SK-N-SH (cell line): ENCODE results near the gene ROMO1. TPM values are rescaled to one million over a fixed set of nuclear protein-coding genes. Genes with fewer than 3 reads are reported as not detected.

ENCODE experiments used
- CTCF ChIA-PET: fragments of 300-600, 350-600 bp; formaldehyde crosslinking; extraction: SDS; loops from one replicate; lab custom pipeline; 2021; lab: Yijun Ruan, JAX
- POLR2A ChIA-PET: fragments of 350-600 bp; sonication (Branson Sonifier 250); formaldehyde crosslinking; extraction: SDS; loops from one replicate; lab custom pipeline; 2020; ENCODE audit warnings: antibody characterized with exemption, inconsistent platforms; lab: Yijun Ruan, JAX
- DNase-seq: peaks from one replicate; pipeline ENCODE4 v3.0.0; 2012
- H2AFZ ChIP-seq: fragments of 200-600 bp; sonication (generic); 2 replicates; pipeline ENCODE4 v1.8.1; 2016; ENCODE audit warnings: antibody characterized with exemption, mild to moderate bottlenecking, low read depth
- H3F3A ChIP-seq: fragments of 200-600 bp; sonication (generic); replicated peaks from 2 replicates; pipeline ENCODE3; 2016; ENCODE audit warnings: antibody characterized with exemption, mild to moderate bottlenecking; ENCODE audit not compliant: insufficient read depth
- H3K27ac ChIP-seq, 2 experiments: fragments of 200-500 bp in 1 of 2; fragments of 200-600 bp in 1 of 2; sonication (Bioruptor generic) in 1 of 2; sonication (generic), shearing (Covaris generic) in 1 of 2; 2 replicates each; pipeline versions ENCODE4 v1.5.1 to v1.6.1; 2014 to 2016; ENCODE audit warnings: low read depth in 2 of 2, inconsistent platforms in 1 of 2, low read length in 1 of 2, mild to moderate bottlenecking in 1 of 2, mixed read lengths in 1 of 2
- H3K27me3 ChIP-seq: fragments of 200-600 bp; sonication (generic), shearing (Covaris generic); 2 replicates; pipeline ENCODE4 v1.6.1; 2016; ENCODE audit warnings: mixed run types; ENCODE audit not compliant: insufficient read depth
- H3K36me3 ChIP-seq, 2 experiments: fragments of 200-500 bp in 1 of 2; fragments of 200-600 bp in 1 of 2; sonication (Bioruptor generic) in 1 of 2; sonication (generic) in 1 of 2; replicated peaks in 1 of 2; 2 replicates each; pipeline versions ENCODE3 to v1.5.1; 2014 to 2016; ENCODE audit warnings: low read length in 1 of 2, mild to moderate bottlenecking in 1 of 2; ENCODE audit not compliant: insufficient read depth in 2 of 2, control insufficient read depth in 1 of 2
- H3K4me1 ChIP-seq, 2 experiments: fragments of 200-500 bp in 1 of 2; fragments of 200-600 bp in 1 of 2; sonication (Bioruptor generic) in 1 of 2; sonication (generic), shearing (Covaris generic) in 1 of 2; 2 replicates each; pipeline versions ENCODE4 v1.5.1 to v1.6.1; 2014 to 2016; ENCODE audit warnings: low read depth in 1 of 2, low read length in 1 of 2, mixed run types in 1 of 2; ENCODE audit not compliant: insufficient read depth in 2 of 2, control insufficient read depth in 1 of 2
- H3K4me2 ChIP-seq: fragments of 200-600 bp; sonication (generic), shearing (Covaris generic); 2 replicates; pipeline ENCODE4 v1.6.1; 2017; ENCODE audit warnings: mixed run types
- H3K4me3 ChIP-seq, 2 experiments: fragments of 200-500 bp in 1 of 2; fragments of 200-600 bp in 1 of 2; sonication (Bioruptor generic) in 1 of 2; sonication (generic), shearing (Covaris generic) in 1 of 2; 2 replicates each; pipeline versions ENCODE4 v1.5.1 to v1.8.1; 2014 to 2016; ENCODE audit warnings: low read depth in 2 of 2, inconsistent platforms in 1 of 2, low read length in 1 of 2, mild to moderate bottlenecking in 1 of 2, mixed read lengths in 1 of 2, moderate library complexity in 1 of 2
- H3K79me2 ChIP-seq: fragments of 200-600 bp; sonication (generic); 2 replicates; pipeline ENCODE4 v1.8.1; 2017; ENCODE audit warnings: mild to moderate bottlenecking; ENCODE audit not compliant: insufficient read depth
- H3K9ac ChIP-seq: fragments of 200-600 bp; sonication (generic); 2 replicates; pipeline ENCODE4 v1.6.1; 2017; ENCODE audit warnings: mixed run types
- H3K9me2 ChIP-seq: fragments of 200-600 bp; sonication (generic); 2 replicates; pipeline ENCODE4 v1.6.1; 2017; ENCODE audit warnings: mixed run types
- H3K9me3 ChIP-seq: fragments of 200-600 bp; sonication (generic); 2 replicates; pipeline ENCODE4 v1.6.1; 2017; ENCODE audit warnings: mixed run types, mild to moderate bottlenecking, moderate library complexity
- H4K20me1 ChIP-seq: fragments of 200-600 bp; sonication (generic); 2 replicates; pipeline ENCODE4 v1.6.1; 2017; ENCODE audit warnings: mild to moderate bottlenecking, mixed run types; ENCODE audit not compliant: insufficient read depth
- ELF1 ChIP-seq: IDR thresholded peaks from 2 replicates; pipeline ENCODE4 v1.4.0; 2012
- EP300 ChIP-seq, 2 experiments: IDR thresholded peaks; 2 replicates each; pipeline versions ENCODE4 v1.4.0 to v1.6.1; 2012; ENCODE audit warnings: borderline replicate concordance in 1 of 2, low read depth in 1 of 2, low read length in 1 of 2
- FOSL2 ChIP-seq: IDR thresholded peaks from 2 replicates; pipeline ENCODE4 v1.4.0; 2012; ENCODE audit warnings: low read depth, mild to moderate bottlenecking, moderate library complexity, borderline replicate concordance
- FOXJ3 ChIP-seq: sonication (generic); formaldehyde crosslinking; IDR thresholded peaks from 2 replicates; pipeline ENCODE4 v1.5.1; 2020; ENCODE audit warnings: mild to moderate bottlenecking, missing genetic modification reagents
- GATA2 ChIP-seq: sonication (generic); formaldehyde crosslinking; IDR thresholded peaks from 2 replicates; pipeline ENCODE4 v1.5.0; 2020; ENCODE audit warnings: mild to moderate bottlenecking, missing genetic modification reagents
- MAX ChIP-seq: IDR thresholded peaks from 2 replicates; pipeline ENCODE4 v1.4.0; 2012; ENCODE audit warnings: low read depth
- MEF2A ChIP-seq: IDR thresholded peaks from 2 replicates; pipeline ENCODE4 v1.4.0; 2012; ENCODE audit warnings: low read depth, borderline replicate concordance
- NRF1 ChIP-seq: IDR thresholded peaks from 2 replicates; pipeline ENCODE4 v1.6.1; 2012; ENCODE audit warnings: low read depth, mild to moderate bottlenecking, low read length
- SMC3 ChIP-seq: IDR thresholded peaks from 2 replicates; pipeline ENCODE4 v1.6.1; 2012; ENCODE audit warnings: low read depth, low read length, improper control_type of control experiment
- USF2 ChIP-seq: fragments of 150-350 bp; IDR thresholded peaks from 2 replicates; pipeline ENCODE4 v1.6.1; 2017; ENCODE audit warnings: antibody characterized with exemption, low read length, low read depth, borderline replicate concordance
- WGBS: methylation state at CpG from one replicate; pipeline ENCODE4 v1.1.6; 2017; ENCODE audit warnings: low lambda C conversion rate; 5-methylcytosine and 5-hydroxymethylcytosine counted together
- polyA plus RNA-seq, 3 experiments: library from polyadenylated mRNA; depleted of rRNA; stranded (reverse); fragments of >200 nt; gene quantifications; 2 replicates each; pipeline ENCODE4 v1.2.3, GENCODE V29; 2012
- TF ChIP-seq, protein P1 (sequence below): fragments of 150-350 bp; IDR thresholded peaks from 2 replicates; pipeline ENCODE4 v1.6.1; 2016; ENCODE audit warnings: mild to moderate bottlenecking, low read depth, low read length

The ROMO1 gene
- polyA plus RNA-seq, 1 of the 3 experiments (the other 2 are of a cell fraction): 1,273 TPM

- no peak for TF ChIP-seq FOSL2
Measured at GRCh38 chr20:35669681-35670080, 29.5 kb upstream of the ROMO1 start (continued).

DNA sequence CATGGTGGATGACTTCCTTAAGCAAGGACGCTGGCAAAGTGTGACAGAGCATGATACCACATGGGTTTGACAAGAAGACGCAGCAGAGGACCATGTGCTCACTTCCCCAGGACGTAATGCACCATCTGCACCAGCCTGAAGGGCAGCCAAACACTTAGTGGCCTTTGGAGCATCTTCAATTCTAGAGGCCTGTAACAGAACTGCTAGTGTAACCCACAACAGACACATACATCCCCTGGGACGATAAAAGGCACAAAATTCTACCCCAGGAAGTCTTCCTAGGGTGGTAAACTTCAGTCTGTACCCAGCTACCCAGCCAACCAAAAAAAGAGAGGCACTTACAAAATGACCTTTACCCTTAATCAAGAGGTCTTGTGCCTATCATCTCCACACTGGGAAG lies 25.3 kb upstream of the ROMO1 start:
- H3K36me3 ChIP-seq: peaks cover 39 to 44% of the 10 kb centered on the region in 2 experiments
- H3K9me3 ChIP-seq: no peaks in the 10 kb centered on the region
- H3K27ac ChIP-seq: no peak overlapping the region
- no peaks in the 10 kb centered on the region for H3K27me3 ChIP-seq
- 93% methylated on average over 3 of the region's 4 CpGs for WGBS
- H3K79me2 ChIP-seq: no peaks in the 10 kb centered on the region
- no peak for DNase-seq
- no peak overlapping the region for H3K4me2 ChIP-seq
- no peaks in the 10 kb centered on the region for H3F3A ChIP-seq
- H3K9ac ChIP-seq: no peak overlapping the region
- no peak overlapping the region for H2AFZ ChIP-seq
- POLR2A ChIA-PET: no interaction called here
- CTCF ChIA-PET: no interaction called here
- TF ChIP-seq ELF1: no peak
- TF ChIP-seq EP300 (IDR thresholded peaks at IDR 0.05; ENCODE audit: borderline replicate concordance in 1 of 2, low read depth in 1 of 2, low read length in 1 of 2): no peak
- TF ChIP-seq GATA2 (CRISPR knock-in tag): no peak
- no peaks in the 10 kb centered on the region for H4K20me1 ChIP-seq
- no peaks in the 10 kb centered on the region for H3K4me1 ChIP-seq
- no peaks in the 10 kb centered on the region for H3K9me2 ChIP-seq
- H3K4me3 ChIP-seq: no peak overlapping the region

DNA sequence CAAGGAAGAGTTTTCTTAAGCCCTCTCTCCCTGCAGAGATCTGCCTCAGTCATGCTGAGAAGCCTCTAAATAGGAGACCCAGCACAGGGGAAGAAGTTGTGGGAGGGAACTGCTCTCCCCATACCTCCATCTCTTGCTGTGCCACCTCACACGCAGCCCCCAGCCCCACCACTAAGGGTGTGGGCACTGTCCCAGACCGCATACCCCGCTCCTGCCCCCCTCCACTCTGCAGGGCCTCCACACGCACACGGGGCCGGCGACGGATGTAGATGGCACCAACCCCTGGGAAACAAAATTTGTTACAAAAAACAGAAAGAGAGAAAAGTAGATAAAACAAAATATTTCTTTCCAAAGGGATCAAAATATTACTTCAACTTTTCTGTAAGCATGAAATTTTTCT lies 24.3 kb upstream of the ROMO1 start:
- Histone ChIP-seq H2AFZ (no peak overlapping the region), H3K79me2 (no peaks in the 10 kb centered on the region), H3K9me3 (no peaks in the 10 kb centered on the region), H3K4me1 (no peaks in the 10 kb centered on the region), H3F3A (no peaks in the 10 kb centered on the region), H3K4me2 (no peak overlapping the region), H3K27me3 (no peaks in the 10 kb centered on the region), H3K4me3 (no peak overlapping the region), H3K9me2 (no peaks in the 10 kb centered on the region), H4K20me1 (no peaks in the 10 kb centered on the region), H3K36me3 (peaks cover 29 to 36% of the 10 kb centered on the region in 2 experiments), H3K27ac (no peak overlapping the region), H3K9ac (no peak overlapping the region)
- POLR2A ChIA-PET: interaction anchor here (0.6 kb wide), 1 partner anchor 1110 kb away, joined by 3 read pairs; no protein-coding TSS in a partner anchor
- WGBS: 93% methylated on average over 8 of the region's 8 CpGs
- no peak for DNase-seq
- TF ChIP-seq NRF1: no peak
- no peak for TF ChIP-seq FOXJ3 (CRISPR knock-in tag)
- TF ChIP-seq MEF2A: no peak
- TF ChIP-seq MAX: no peak
- CTCF ChIA-PET: no interaction called here

DNA sequence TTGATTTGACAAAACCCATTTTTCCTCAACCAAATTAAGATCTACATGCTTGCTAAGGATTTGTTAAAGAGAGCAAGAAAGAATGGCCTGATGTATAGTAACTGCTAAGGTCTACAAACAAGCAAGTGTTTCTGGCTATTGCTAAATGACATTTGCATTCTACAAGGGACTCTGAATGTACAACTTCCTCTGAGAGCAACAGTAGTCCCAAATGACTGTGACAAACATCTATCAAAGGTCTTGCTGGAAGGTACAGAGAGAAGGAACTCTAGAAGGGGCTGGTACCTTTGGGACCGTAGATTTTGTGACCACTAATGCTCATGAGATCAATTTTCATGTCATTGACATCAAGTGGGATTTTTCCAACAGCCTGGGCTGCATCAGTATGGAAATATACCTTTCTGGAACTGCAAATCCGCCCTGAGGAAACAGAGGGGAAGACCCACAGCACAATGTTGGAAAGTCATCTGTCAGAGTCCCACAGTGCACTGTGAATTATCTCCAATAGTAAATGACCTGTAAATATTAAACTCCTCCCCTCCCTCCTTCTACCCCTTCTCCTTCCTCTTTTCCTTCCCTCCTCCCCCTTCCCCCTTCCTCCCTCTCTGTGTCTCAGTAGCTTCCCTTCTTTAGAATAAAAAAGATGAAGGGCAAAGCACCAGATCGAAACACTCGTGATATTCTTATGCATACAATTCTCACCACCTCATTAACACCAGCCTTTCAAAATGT lies 18.6 kb upstream of the ROMO1 start:
- no peaks in the 10 kb centered on the region for H4K20me1 ChIP-seq
- no peak overlapping the region for H3K4me3 ChIP-seq
- no peak overlapping the region for H3K4me2 ChIP-seq
- POLR2A ChIA-PET: interaction anchor here (1.6 kb wide), 1 partner anchor 64 kb away, joined by 5 read pairs; no protein-coding TSS in a partner anchor
- H3K27me3 ChIP-seq: no peaks in the 10 kb centered on the region
- 95% methylated on average over 4 of the region's 4 CpGs for WGBS
- no peaks in the 10 kb centered on the region for H3K9me2 ChIP-seq
- H3K79me2 ChIP-seq: no peaks in the 10 kb centered on the region
- H3F3A ChIP-seq: no peaks in the 10 kb centered on the region
- TF ChIP-seq FOSL2 (no peak), SMC3 (no peak), NRF1 (no peak), USF2 (no peak), EP300 (IDR thresholded peaks at IDR 0.05; ENCODE audit: borderline replicate concordance in 1 of 2, low read depth in 1 of 2, low read length in 1 of 2) (no peak)
- TF ChIP-seq, protein P1, sequence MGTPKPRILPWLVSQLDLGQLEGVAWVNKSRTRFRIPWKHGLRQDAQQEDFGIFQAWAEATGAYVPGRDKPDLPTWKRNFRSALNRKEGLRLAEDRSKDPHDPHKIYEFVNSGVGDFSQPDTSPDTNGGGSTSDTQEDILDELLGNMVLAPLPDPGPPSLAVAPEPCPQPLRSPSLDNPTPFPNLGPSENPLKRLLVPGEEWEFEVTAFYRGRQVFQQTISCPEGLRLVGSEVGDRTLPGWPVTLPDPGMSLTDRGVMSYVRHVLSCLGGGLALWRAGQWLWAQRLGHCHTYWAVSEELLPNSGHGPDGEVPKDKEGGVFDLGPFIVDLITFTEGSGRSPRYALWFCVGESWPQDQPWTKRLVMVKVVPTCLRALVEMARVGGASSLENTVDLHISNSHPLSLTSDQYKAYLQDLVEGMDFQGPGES: no peak
- no peak overlapping the region for H2AFZ ChIP-seq
- no peaks in the 10 kb centered on the region for H3K4me1 ChIP-seq
- no peaks in the 10 kb centered on the region for H3K9me3 ChIP-seq
- CTCF ChIA-PET: interaction anchor here (1.1 kb wide), 1 partner anchor 62 kb away, joined by 3 read pairs; no protein-coding TSS in a partner anchor
- peaks cover 4 to 10% of the 10 kb centered on the region in 2 experiments for H3K36me3 ChIP-seq
- DNase-seq: no peak
- no peak overlapping the region for H3K9ac ChIP-seq
- H3K27ac ChIP-seq: no peak overlapping the region
